HG03095 (cell line): ENCODE measurements around the gene CYSRT1.
A peak's percentile ranks its signal among the peaks of the same experiment; 100 is the strongest.
"Not testable (repeated sequence)": the region's sequence is repeated elsewhere in the genome, so short reads cannot be mapped to it uniquely, and the experiment has no call there.

ENCODE experiments used
- ATAC-seq: cut with Tn5 transposase; IDR thresholded peaks from one replicate; pipeline ENCODE4 v1.9.1; 2021; ENCODE audit warnings: moderate library complexity; ENCODE audit not compliant: unreplicated experiment

Gene CYSRT1

DNA sequence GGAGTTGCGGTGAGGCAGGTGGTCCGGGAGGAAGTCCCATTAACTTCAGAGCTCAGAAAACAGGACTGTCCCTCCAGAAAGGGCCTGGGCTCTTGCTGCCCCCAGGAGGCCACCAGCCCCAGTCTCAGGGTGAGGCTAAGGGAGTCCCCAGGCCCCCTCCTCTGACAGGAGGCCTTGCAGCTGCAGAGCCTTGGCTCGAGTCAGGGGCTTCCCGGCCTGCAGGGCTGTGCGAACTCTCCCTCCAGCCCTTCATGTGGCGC, 22.9 kb downstream of the CYSRT1 start:
- no peak for ATAC-seq

DNA sequence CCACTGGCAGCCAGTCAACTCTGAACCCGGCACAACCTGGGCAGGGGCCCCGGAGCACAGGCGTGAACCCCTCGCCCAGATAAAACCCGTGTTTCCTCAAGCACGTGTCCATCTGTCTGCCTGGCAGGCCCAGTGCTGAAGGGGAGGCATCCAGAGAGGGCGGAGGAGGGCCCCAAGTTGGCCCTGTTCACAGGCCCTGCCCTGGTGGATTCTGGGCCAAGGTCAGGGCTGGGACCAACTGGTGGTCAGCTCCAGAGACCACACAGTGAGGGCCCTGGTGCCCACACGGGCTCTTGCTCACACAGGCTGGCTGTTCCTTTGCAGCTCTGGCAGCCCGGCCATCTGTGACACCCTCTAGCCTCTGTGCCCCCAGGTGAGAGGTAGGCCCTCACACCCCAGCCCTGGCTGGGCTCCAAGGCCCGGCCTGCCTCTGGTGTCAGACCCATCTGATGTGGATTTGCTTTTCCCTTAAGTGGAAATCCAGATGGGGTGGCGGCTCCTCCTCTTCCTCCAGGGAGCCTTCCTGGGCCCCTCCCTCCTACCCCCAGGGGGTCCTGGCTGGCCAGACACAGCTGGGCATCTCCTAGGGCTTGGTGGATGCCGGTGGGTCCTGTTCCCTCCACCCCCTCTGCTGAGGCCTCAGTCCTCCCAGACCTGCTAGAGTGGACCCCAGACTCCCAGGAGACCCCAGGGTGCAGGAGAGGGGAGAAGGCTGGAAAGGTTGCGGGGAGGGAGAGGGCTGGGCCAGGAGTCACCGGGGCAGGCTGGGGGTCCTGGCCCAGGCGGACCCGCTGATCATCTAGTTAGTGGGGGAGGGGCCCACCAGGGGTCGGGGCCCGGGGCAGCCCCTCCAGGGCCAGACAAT, 25.6 kb downstream of the CYSRT1 start:
- ATAC-seq = no peak

DNA sequence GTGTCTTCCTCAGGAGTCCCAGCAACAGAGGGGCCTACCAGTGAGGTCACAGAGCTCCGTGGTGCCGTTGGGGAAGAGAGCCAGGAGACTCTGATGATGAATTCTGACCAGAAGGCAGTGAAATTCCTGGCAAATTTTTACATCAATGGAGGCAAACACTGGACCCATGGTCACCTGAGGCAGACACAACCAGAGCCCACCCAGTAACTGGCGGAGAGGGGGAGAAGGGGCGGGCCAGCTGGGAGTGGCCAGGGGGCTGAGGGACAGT, 26.2 kb downstream of the CYSRT1 start, which contains the start of gene STPG3:
STPG3 (plus strand) TSS at position 93 of the 268 bp plus-strand sequence; CDS start at position 94, 1 bp downstream.
- ATAC-seq = no peak

DNA sequence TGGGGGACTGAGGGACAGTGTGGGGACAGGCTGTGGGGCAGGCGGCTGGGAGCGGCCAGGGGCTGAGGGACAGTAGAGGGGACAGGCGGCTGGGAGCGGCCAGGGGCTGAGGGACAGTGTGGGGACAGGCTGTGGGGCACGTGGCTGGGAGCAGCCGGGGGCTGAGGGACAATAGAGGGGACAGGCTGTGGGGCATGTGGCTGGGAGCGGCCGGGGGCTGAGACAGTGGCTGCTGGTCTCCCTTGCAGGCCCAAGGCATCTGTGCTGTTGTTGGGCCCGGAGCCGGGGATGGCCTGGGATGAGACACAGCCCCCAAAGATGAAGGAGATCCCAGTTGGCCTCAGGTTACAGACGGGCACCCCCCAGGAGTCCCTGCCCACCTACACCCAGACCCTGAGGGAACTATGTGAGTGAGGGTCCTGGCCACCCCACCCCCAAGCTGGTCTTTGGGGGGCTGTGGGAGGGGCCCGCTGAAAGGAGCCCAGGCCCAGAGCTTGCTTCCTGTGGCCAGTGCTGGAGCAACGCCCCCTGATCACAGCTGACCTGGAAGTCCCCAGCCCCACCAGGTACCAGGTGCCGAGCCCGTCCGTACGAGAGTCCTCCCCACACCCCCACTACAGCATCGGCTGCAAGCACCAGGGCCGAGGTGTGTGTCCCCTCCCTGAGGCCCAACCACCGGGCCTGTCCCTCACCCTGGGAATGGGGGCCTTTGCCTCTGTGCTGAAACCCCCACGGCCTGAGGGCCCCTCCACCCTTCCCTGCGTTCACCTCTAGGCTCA, 26.7 kb downstream of the CYSRT1 start:
- no peak for ATAC-seq

DNA sequence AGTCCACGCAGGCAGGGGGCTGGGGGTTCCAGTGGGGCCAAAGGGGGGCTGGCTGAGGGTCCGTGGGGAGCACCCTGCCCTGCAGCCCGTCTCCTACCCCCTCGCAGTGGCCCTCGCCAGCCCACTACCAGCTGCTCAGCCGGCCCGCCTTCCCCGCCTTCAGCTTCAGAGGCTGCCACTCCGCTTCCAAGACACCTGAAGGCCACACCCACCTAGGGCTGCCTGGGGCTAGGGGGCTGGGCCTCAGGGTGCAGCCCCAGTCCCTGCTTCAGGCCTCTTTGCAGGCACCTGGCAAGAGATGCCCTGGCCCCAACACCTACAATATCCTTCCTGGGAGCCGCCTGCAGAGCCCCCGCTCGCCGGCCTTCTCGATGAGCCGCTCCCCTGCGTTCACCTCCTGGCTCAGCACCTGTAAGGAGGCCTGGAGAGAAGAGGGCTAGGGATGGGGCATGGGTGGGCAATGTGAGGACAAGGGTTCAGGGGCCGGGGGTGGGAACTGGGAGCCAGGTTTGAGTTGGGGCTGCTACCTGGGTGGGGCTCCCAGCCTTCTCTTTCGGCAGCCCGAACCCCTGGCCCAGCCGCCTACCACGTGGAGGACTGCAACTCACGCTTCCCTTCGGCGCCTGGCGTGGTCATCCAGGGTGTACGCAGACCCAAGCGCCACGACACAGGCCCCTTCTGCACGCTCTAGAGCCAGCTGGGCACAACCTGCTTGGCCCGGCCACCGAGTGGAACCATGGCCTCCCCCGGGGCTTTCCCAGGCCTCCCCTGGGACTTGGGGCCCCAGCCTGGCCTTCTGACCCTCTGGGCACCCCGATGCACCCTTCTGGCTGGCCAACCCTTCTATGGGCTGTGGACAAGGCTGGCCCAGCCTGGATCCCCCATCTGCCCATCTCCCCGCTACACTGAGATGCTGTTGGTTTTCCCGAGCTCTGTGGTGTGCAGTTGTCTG, 27.9 kb downstream of the CYSRT1 start:
- no peak for ATAC-seq

DNA sequence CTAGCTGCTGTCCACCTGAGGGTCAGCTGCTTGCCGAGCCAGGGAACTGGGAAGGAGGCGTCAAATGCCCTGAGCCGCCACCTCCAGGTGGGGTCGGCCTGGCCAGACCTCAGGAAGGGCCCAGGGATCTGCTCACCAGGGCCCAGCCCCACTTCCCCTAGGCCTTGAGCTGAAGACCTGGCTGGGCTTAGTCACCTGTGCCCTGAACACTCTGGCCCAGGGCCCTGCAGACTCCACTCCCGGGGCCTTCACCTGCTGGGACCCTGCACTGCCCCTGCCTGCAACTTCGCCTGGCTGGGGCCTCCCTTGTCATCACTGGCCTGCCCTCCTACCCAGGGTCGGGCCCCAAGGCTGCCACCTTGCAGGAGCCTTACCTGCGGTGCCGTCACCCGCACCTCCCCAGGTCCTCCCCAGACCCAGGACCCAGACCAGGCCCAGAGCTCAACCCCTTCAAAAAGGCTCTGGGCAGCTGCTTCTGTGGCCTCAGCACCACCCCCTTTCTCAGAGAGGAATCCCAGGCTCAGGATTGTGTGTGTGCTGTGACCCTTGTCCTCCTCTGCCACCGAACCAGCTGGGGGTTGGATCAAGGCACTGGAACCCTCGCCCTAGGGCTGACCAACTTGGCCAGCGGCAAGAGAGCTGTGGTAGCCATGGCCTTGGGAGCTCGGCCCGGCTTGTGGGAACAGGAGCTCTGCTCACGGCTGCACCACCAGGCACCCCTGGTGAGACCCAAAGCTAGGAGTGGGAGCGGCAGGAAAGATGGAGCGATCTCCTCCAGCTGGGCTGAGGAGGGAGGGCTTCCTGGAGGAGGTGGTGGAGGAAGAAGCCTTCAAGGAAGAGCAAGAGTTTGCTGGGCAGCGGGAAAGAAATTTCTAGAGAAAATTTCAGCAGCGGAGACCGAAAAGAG, 29.0 kb downstream of the CYSRT1 start:
- no peak for ATAC-seq

DNA sequence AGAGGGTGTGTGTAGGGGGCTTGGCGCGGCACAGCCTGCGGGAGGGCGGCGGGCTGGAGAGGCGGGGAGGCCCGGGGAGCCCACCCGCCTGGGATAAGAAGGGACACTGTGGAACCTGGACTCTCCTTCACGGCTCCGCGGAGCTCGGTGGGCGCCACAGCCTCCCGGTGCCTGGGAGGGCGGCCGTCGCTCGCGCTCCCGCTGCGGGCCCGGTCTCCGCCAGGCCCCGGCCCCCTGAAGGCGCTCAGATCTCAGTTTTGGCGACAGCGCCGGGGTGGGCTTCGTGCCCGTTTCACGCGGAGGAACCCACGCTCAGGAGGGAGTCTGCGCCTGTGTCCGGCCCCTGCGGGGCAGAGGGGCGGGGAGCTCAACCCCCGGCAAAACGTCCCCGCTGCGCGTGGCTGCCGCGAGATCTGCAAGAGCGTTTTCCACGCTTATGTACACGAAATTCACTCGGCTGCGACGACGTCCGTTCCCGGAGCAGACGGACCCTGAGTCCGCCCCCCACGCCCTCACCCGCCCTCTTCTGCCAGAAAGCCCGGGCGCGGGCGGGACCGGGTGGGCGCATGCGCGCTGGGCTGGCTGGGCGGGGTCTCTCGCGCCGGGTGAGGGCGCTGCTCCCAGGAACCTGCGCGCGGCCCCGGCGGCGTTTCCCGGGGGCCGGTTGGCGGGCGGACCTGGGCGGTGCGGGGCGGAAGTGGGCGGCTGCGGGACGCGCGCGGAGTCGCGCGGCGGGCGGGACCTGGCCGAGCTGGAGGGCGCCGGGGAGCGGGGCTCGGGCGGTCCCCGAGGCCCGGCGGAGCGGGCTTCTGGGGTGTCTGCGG, 29.9 kb downstream of the CYSRT1 start, which contains the start of gene NELFB:
NELFB (plus strand) TSS at position 704 of the 824 bp plus-strand sequence.
- peak; percentile 61 for ATAC-seq

DNA sequence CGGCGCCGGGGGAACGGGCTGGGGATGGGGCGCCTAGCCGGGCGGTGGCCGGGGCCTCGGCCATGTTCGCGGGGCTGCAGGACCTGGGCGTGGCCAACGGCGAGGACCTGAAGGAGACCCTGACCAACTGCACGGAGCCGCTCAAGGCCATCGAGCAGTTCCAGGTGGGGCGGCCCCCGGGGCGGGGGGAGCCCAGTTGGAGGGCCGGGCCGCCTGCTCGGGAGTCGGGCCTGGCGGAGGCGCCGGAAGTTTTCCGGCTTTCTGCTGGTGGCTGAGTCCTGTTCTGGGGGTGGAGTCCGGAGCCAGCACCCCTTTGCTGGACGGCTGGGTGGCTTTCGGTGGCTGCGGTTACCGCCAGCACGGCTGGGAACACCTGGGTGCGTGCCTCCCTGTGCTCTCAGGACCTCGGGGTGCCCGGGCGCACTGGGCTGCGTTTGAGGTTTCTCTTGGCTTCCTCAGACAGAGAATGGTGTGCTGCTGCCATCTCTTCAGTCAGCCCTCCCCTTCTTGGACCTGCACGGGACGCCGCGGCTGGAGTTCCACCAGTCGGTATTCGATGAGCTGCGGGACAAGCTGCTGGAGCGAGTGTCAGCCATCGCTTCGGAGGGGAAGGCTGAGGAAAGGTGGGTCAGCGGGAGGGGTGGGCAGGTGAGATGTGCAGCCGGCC, 30.6 kb downstream of the CYSRT1 start:
- no peak for ATAC-seq

DNA sequence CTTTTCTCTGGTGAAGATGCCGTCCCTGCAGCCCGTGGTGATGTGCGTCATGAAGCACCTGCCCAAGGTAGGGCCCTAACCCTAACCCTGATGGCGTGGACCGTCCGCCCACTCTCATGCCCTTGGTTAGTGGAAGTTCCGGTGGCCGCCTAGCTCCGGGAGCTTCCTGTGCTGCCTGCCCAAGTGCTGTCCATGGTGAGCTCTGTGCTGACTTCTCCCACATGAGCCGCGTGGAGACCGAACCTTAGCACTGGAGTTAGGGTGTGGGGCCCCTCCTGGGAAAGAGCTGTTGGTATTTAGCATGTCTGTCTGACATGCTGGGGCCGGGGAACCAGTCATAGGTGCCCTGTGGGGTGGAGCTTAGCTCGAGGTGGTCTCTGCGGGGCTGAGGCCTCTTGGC, 31.4 kb downstream of the CYSRT1 start:
- no peak for ATAC-seq

DNA sequence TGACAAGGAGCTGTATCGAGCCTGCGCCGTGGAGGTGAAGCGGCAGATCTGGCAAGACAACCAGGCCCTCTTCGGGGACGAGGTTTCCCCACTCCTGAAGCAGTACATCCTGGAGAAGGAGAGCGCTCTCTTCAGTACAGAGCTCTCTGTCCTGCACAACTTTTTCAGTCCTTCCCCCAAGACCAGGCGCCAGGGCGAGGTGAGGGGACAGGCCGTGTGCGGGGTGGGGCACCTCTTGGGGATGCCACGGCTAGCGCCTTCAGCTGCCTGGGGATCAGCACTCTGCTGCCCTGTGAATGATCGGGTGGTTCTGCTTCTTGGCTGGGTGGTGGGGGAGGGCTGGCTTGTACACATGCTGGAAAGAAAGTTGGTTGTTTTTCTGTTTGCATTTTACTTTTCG, 31.9 kb downstream of the CYSRT1 start:
- ATAC-seq = no peak

DNA sequence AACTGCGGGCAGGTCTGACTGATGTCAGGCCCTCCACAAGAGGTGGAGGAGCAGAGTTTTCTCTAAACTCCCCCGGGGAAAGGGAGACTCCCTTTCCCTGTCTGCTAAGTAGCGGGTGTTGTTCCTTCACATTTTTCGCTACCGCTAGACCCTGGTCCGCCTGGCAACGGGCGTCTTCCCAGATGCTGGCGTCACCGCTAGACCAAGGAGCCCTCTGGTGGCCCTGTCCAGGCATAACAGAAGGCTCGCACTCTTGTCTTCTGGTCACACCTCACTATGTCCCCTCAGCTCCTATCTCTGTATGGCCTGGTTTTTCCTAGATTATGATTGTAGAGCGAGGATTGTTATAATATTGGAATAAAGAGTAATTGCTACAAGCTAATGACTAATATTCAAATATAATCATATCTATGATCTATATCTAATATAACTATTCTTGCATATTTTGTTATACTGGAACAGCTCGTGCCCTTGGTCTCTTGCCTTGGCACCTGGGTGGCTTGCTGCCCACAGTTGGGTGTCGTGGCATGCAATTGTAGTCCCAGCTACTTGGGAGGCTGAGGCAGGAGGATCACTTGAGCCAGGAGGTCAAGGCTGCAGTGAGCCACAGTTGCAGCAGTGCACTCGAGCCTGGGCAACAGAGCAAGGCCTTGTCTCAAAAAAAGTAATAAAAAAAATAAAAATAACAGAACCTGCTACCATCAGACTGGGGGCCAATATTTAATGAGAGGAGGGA, 37.4 kb downstream of the CYSRT1 start:
- not testable (repeated sequence) for ATAC-seq

DNA sequence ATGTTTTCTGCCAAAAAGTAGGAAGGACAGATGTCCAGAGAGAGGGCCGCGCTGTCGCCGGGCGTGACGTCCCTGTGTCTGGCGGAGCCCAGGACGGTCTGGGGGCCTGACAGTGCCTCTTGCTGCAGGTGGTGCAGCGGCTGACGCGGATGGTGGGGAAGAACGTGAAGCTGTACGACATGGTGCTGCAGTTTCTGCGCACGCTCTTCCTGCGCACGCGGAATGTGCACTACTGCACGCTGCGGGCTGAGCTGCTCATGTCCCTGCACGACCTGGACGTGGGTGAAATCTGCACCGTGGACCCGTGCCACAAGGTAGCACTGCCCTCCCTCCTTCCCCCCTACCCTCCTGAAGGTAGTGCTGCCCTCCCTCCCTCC, 37.9 kb downstream of the CYSRT1 start:
- no peak for ATAC-seq

DNA sequence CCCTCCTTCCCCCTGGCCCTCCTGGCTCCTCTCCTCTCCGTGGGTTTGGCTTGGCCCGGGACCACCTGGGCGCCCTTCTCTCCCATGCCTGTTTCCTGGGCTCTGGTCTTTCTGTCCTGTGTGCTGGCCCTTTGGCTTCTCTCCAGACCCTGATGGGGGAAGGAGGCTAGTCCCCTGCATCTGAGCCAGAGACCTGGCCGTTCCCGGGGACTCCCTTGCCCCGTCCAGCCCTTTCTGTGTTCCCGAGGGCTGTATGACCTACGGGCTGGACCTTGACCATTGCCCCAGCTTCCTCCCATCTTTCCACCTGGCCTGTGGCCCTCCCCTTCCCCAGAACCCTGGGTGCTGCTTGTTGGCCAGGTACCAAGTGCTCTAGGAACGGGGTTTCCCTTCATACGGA, 38.5 kb downstream of the CYSRT1 start:
- ATAC-seq = no peak

DNA sequence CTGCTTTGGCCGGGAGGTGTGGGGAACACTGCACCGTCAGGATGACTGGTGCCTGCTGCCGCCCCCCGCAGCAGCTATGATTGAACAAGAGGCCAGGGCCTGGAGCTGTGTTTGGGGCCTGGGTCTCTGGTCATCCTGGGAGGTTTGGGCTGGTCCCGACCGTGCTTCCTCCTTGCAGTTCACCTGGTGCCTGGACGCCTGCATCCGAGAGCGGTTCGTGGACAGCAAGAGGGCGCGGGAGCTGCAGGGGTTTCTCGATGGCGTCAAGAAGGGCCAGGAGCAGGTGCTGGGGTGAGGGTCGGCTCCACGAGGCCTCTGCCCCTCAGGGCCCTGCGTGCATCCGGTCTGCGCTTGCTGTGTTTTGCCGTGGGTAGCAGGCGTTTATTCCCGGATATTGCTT, 39.1 kb downstream of the CYSRT1 start:
- no peak for ATAC-seq

DNA sequence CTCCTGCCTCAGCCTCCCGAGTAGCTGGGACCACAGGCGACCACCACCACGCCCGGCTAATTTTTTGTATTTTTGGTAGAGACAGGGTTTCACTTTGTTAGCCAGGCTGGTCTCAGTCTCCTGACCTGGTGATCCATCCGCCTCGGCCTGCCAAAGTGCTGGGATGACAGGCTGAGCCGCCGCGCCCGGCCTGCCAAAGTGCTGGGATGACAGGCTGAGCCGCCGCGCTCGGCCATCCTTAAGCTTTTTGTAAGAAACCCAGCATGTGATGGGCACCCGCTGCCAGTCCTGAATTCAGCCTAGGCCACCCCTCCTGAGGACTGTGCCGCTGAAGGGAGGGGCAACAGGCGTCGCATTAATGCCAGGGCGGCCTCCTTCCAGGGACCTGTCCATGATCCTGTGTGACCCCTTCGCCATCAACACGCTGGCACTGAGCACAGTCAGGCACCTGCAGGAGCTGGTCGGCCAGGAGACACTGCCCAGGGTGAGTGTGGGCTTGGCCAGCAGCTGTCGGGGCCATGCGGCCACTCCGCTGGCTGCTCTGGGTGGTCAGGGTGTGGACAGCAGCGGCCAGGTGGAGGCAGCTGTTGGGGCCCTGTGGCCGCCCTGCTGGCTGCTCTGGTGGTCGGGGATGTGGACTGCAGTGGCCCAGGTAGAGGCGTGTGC, 40.7 kb downstream of the CYSRT1 start:
- ATAC-seq = no peak

DNA sequence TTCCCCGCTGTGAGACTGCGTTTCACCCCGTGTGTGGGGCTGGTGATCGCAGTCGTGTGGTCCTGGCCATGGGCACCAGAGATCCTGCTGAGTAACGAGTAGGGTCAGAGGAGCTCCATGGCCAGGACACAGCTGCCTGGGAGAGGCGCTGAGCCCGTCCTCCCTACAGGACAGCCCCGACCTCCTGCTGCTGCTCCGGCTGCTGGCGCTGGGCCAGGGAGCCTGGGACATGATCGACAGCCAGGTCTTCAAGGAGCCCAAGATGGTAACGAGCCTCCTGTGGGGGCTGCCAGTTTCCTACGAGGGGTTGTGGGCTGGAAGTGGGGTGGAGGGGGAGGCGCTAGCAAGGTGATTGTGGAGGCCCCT, 41.2 kb downstream of the CYSRT1 start:
- no peak for ATAC-seq

DNA sequence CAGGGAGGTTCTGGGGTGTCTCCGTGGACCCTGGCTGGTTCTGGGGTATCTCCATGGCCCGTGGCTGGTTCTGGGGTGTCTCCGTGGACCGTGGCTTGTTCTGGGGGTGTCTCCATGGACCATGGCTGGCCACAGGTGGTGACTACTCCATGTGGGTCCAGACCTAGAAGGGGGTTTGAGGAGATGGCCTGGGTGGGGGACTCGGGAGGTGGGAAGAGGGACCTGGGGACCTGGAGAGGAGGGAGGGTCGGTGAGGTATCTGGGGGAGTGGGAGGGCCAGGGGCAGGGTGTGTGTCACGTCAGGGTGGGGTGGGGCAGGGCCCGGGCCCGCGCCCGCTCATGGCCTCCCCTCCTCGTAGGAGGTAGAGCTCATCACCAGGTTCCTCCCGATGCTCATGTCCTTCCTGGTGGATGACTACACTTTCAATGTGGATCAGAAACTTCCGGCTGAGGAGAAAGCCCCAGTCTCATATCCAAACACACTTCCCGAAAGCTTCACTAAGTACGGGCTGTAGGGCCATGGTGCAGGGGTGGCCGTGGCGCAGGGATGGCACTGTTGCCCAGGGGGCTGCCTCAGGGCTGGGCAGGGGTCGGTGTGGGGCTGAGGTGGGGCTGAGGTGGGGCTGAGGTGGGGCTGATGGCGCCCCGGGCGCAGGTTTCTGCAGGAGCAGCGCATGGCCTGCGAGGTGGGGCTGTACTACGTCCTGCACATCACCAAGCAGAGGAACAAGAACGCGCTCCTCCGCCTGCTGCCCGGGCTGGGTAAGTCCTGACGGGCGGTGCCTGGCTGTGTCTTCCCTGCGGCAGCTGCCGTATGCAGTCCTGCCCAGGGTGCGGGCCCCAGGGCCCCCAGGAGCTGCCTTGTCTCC, 41.8 kb downstream of the CYSRT1 start:
- no peak for ATAC-seq
